ENCODE data around the gene ZNF839.
"Not testable (repeated sequence)": the region's sequence is repeated elsewhere in the genome, so short reads cannot be mapped to it uniquely, and the experiment has no call there.

The ZNF839 gene

GRCh38 chr14:102304611-102305506, 14.7 kb upstream of the ZNF839 start, which contains the start of gene MOK:
Gene MOK (minus strand): TSS chr14:102305164. CDS start chr14:102304968, 196 bp downstream.
- in situ Hi-C loops (cut with MboI; ENCODE audit: low sequenced_read_pairs), result loop anchor here (25.0 kb wide), 1 partner anchor 218 kb away; the partner anchor contains the start of gene HSP90AA1

GRCh38 chr14:102314242-102315011, 5.1 kb upstream of the ZNF839 start:
- in situ Hi-C loops (cut with MboI; ENCODE audit: low sequenced_read_pairs), result loop anchor here (25.0 kb wide), 1 partner anchor 227 kb away; the partner anchor contains the start of gene HSP90AA1

- in situ Hi-C loops (cut with MboI; ENCODE audit: low sequenced_read_pairs), result loop anchor here (25.0 kb wide), 1 partner anchor 228 kb away; the partner anchor contains the start of gene HSP90AA1
Observed at GRCh38 chr14:102315121-102315520, 4.4 kb upstream of the ZNF839 start.

- in situ Hi-C loops (cut with MboI; ENCODE audit: low sequenced_read_pairs), result loop anchor here (25.0 kb wide), 1 partner anchor 229 kb away; the partner anchor contains the start of gene HSP90AA1
Observed at GRCh38 chr14:102316338-102316742, 3.2 kb upstream of the ZNF839 start.

- in situ Hi-C loops (cut with MboI; ENCODE audit: low sequenced_read_pairs), result loop anchor here (25.0 kb wide), 1 partner anchor 230 kb away; the partner anchor contains the start of gene HSP90AA1
Observed at GRCh38 chr14:102316743-102317563, 2.6 kb upstream of the ZNF839 start.

GRCh38 chr14:102317564-102318248, 1.8 kb upstream of the ZNF839 start:
- in situ Hi-C loops (cut with MboI; ENCODE audit: low sequenced_read_pairs), result loop anchor here (25.0 kb wide), 1 partner anchor 230 kb away; the partner anchor contains the start of gene HSP90AA1

GRCh38 chr14:102318781-102319276, 717 bp upstream of the ZNF839 start:
- in situ Hi-C loops (cut with MboI; ENCODE audit: low sequenced_read_pairs), result loop anchor here (25.0 kb wide), 1 partner anchor 232 kb away; the partner anchor contains the start of gene HSP90AA1

- in situ Hi-C loops (cut with MboI; ENCODE audit: low sequenced_read_pairs), result loop anchor here (25.0 kb wide), 1 partner anchor 233 kb away; the partner anchor contains the start of gene HSP90AA1
Observed at GRCh38 chr14:102320033-102320660, 601 bp downstream of the ZNF839 start.

- in situ Hi-C loops (cut with MboI; ENCODE audit: low sequenced_read_pairs), result loop anchor here (25.0 kb wide), 1 partner anchor 234 kb away; the partner anchor contains the start of gene HSP90AA1
Observed at GRCh38 chr14:102320671-102321455, 1.3 kb downstream of the ZNF839 start.

- in situ Hi-C loops (cut with MboI; ENCODE audit: low sequenced_read_pairs), result loop anchor here (25.0 kb wide), 1 partner anchor 234 kb away; the partner anchor contains the start of gene HSP90AA1
Observed at GRCh38 chr14:102321456-102322422, 2.2 kb downstream of the ZNF839 start.

- in situ Hi-C loops (cut with MboI; ENCODE audit: low sequenced_read_pairs), result loop anchor here (25.0 kb wide), 1 partner anchor 236 kb away; the partner anchor contains the start of gene HSP90AA1
Observed at GRCh38 chr14:102323102-102323501, 3.6 kb downstream of the ZNF839 start.

- in situ Hi-C loops (cut with MboI; ENCODE audit: low sequenced_read_pairs), result no loop called here
Observed at GRCh38 chr14:102325791-102326345, 6.3 kb downstream of the ZNF839 start.

- in situ Hi-C loops (cut with MboI; ENCODE audit: low sequenced_read_pairs), result no loop called here
Observed at GRCh38 chr14:102326583-102326982, 7.0 kb downstream of the ZNF839 start.

- in situ Hi-C loops (cut with MboI; ENCODE audit: low sequenced_read_pairs), result not testable (repeated sequence)
Observed at GRCh38 chr14:102329381-102329780, 9.8 kb downstream of the ZNF839 start.

GRCh38 chr14:102330806-102331205, 11.3 kb downstream of the ZNF839 start:
- in situ Hi-C loops (cut with MboI; ENCODE audit: low sequenced_read_pairs), result no loop called here

GRCh38 chr14:102333390-102333789, 13.8 kb downstream of the ZNF839 start:
- in situ Hi-C loops (cut with MboI; ENCODE audit: low sequenced_read_pairs), result no loop called here

All from HL-60/S4 treated with phorbol 12-myristate 13-acetate at 8.2 ng/mL for 4 days and 3 days (cell line).